ENCODE results near the gene SMYD3.

GRCh38 chr1:246139745-246140182 is 367.3 kb downstream of the SMYD3 start:
- TF ChIP-seq POLR2A (IDR thresholded peaks at IDR 0.05) (no peak), CTCF (IDR thresholded peaks at IDR 0.05) (no peak)

Measured in heart left ventricle (tissue), 13 donors.